Right lung (tissue), 5 donors: ENCODE data around the gene SPG7. TPM values are rescaled to one million over a fixed set of nuclear protein-coding genes. Genes with fewer than 3 reads are reported as not detected.

ENCODE experiments used
- DNase-seq, 2 donors: peaks; one replicate each; pipeline ENCODE4 v3.0.0-alpha.2; 2013
- polyA plus RNA-seq, 5 donors: library from polyadenylated mRNA; unstranded; fragments of 120-200 nt; gene quantifications; one replicate each; pipeline versions ENCODE4 v1.2.1 to v1.2.3, GENCODE V29; 2013; ENCODE audit warnings: inconsistent platforms in 1 of 5, low replicate concordance in 1 of 5; ENCODE audit not compliant: insufficient read length in 5 of 5, insufficient read depth in 1 of 5

The SPG7 gene
- polyA plus RNA-seq, 5 donors, result 100.0 to 129 (median 121) TPM

GRCh38 chr16:89596957-89597649, 88.9 kb downstream of the SPG7 start:
- DNase-seq, result no peak

- DNase-seq, result no peak
Measured at GRCh38 chr16:89598199-89598598, 90.0 kb downstream of the SPG7 start.

GRCh38 chr16:89599451-89599858, 91.3 kb downstream of the SPG7 start:
- no peak for DNase-seq

- DNase-seq, result no peak
Measured at GRCh38 chr16:89599902-89600301, 91.7 kb downstream of the SPG7 start.

- no peak for DNase-seq
Measured at GRCh38 chr16:89600427-89600826, 92.2 kb downstream of the SPG7 start.

GRCh38 chr16:89600956-89601355, 92.8 kb downstream of the SPG7 start:
- no peak for DNase-seq

GRCh38 chr16:89601906-89602272, 93.7 kb downstream of the SPG7 start:
- DNase-seq, result no peak

GRCh38 chr16:89602273-89602951, 94.2 kb downstream of the SPG7 start:
- no peak for DNase-seq

- DNase-seq, result no peak
Measured at GRCh38 chr16:89602952-89603590, 94.9 kb downstream of the SPG7 start.

GRCh38 chr16:89604764-89605163, 96.6 kb downstream of the SPG7 start:
- DNase-seq, result no peak

- no peak for DNase-seq
Measured at GRCh38 chr16:89605186-89605970, 97.2 kb downstream of the SPG7 start.

GRCh38 chr16:89606006-89606405, 97.8 kb downstream of the SPG7 start:
- no peak for DNase-seq

Other genes with a start within 250 kb of the SPG7 start
- 100 to 1,000 TPM in 1 of 5 donors, 10 to 100 TPM in 4; 82.4 to 104 (median 91.2) TPM for gene ANKRD11, start 17.8 kb upstream of the SPG7 start, polyA plus RNA-seq
- 1,000 to 10,000 TPM; 2,126 to 4,007 (median 2,543) TPM for gene RPL13, start 52.3 kb downstream of the SPG7 start, polyA plus RNA-seq
- gene CPNE7, start 67.4 kb downstream of the SPG7 start, polyA plus RNA-seq, result under 1 TPM in 4 of 5 donors, not detected in 1; 0.26 to 0.76 (median 0.33) TPM
- 10 to 100 TPM in 1 of 5 donors, 1 to 10 TPM in 4; 4.6 to 13.1 (median 7.0) TPM for gene DPEP1, start 105.2 kb downstream of the SPG7 start, polyA plus RNA-seq
- 10 to 100 TPM; 47.5 to 97.3 (median 66.4) TPM for gene CHMP1A, start 149.3 kb downstream of the SPG7 start, polyA plus RNA-seq
- gene SPATA33, start 149.4 kb downstream of the SPG7 start, polyA plus RNA-seq, result 10 to 100 TPM; 12.3 to 16.1 (median 14.2) TPM
- 100 to 1,000 TPM in 3 of 5 donors, 10 to 100 TPM in 2; 80.3 to 139 (median 102) TPM for gene CDK10, start 178.3 kb downstream of the SPG7 start, polyA plus RNA-seq
- 1 to 10 TPM; 1.9 to 7.1 (median 3.4) TPM for gene SPATA2L, start 193.3 kb downstream of the SPG7 start, polyA plus RNA-seq
- gene VPS9D1, start 212.5 kb downstream of the SPG7 start, polyA plus RNA-seq, result 10 to 100 TPM in 3 of 5 donors, 1 to 10 TPM in 2; 7.7 to 17.1 (median 11.1) TPM
- gene ZNF276, start 213.1 kb downstream of the SPG7 start, polyA plus RNA-seq, result 10 to 100 TPM; 22.3 to 36.5 (median 30.2) TPM